Measurements from ENCODE around the gene FHL2.
"Not testable (repeated sequence)": the region's sequence is repeated elsewhere in the genome, so short reads cannot be mapped to it uniquely, and the experiment has no call there.

FHL2 gene, protein sequence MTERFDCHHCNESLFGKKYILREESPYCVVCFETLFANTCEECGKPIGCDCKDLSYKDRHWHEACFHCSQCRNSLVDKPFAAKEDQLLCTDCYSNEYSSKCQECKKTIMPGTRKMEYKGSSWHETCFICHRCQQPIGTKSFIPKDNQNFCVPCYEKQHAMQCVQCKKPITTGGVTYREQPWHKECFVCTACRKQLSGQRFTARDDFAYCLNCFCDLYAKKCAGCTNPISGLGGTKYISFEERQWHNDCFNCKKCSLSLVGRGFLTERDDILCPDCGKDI

DNA sequence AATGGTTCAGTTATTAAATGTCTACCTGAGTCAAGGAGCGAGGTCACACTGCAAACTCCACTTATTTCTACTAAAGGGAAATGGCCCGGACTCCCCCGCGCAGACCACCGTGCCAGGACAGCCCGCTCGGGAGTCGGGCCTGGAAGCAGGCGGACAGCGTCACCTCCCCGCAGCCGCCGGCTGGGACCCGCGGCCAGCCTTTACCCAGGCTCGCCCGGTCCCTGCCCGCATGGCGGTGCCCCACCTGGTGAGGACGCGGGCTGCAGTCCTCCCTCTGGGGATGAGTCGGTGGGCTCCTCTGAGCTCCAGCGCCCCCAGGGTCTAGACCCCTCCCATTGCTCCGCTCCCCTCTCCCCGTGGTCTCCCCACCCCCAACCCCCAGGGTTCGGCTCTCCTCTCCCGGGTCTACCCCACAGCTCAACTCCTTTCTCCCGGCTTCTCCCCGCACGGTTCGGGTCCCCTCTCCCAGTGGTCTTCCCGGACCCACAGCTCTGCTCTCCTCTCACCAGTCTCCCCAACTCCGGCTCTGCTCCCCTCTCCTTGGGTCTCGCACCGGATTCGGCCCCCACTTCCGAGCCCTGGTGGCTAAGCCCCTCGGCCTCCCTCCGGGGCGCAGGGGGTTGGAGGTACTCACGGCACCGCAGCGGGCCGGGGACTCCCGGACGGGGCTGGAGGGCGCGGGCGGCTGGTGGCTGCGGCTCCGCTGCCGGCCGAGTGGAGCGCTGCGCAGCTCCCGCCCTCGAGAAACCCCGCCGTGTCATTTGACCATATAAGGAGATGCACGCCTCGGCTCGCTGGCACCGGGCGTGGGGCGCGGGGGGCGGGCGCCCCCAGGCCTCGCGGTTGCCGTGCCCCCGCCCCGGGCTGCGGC lies at the start of gene FHL2:
Gene FHL2, minus strand, starts transcription at position 716 of the 871 bp plus-strand sequence. CDS start 12,535 bp downstream, outside the sequence.
- peak; percentile 71 for DNase-seq (ENCODE audit: low spot score)

DNA sequence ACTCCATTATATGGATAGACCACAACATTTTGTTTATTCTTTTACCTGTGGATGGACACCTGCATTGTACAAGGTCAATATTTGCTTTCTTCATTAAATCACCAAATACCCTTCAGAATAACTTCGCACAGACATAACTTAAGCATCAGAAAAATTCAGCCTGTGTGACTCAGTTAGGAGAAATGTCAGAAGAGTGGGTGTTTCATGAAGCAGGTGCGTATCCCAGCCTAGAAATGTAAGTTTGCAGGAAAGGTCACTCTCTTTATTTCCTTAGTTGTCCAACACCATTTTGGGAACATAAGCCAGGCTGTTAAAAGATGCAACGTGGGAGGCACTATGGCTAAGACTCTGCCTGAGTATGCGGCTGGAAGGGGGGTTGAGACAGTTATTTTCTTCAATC lies 48.6 kb upstream of the FHL2 start:
- no peak for DNase-seq (ENCODE audit: low spot score)

DNA sequence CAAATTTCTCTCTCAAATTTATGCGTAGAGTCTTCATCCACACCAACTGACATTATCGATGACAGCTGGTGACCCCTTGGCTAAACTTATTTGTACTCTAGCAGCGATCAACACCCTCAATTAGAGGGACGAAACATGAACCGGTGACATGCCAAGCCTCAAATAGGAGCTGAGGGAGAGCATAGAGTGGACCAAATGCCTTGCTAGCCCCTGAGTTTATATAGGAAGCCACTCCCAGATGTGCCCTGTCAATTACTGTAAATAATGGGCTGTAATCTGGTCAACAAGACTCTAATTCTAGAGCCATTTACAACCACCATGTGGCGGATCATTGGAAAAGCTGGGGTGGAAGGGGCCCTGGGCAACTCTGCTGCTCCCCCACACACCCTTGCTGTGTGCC lies 47.6 kb upstream of the FHL2 start:
- no peak for DNase-seq (ENCODE audit: low spot score)

DNA sequence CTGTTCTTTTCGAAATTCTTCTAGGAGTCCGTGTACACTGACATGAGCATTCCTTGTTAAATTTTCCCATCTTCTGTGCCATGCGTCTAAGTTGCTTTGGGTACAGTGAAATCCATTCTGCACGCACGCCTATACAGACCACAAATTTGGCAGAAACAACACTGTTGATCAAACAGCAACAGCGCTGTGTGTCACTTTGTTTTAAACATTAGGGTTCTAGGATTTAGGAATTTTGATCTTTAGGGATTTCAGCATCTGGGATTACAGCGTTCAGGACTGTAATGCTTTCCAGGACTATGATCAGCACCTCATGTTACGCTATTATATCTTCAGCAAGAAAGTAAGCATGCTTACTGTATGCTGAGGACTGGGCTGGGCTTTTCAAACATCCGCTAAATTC lies 47.1 kb upstream of the FHL2 start:
- DNase-seq (ENCODE audit: low spot score): no peak

DNA sequence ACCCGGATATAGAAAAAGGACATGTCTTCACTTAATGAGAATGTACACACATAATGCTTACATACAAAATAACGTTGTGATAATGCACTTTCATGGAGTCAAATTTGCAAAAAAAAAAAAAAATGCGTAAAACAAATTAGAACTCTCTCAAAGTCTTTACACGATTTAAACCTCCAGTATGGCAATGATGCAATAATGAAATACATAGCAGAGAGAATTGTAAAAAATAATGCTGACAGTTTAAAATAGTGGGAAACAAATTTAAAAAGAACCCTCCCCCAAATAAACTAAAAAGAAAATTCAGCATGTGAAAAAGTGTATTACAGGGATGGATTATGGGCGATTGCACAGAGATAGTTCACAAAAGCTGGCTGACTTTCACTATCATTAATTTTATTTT lies 46.6 kb upstream of the FHL2 start:
- DNase-seq (ENCODE audit: low spot score): no peak

DNA sequence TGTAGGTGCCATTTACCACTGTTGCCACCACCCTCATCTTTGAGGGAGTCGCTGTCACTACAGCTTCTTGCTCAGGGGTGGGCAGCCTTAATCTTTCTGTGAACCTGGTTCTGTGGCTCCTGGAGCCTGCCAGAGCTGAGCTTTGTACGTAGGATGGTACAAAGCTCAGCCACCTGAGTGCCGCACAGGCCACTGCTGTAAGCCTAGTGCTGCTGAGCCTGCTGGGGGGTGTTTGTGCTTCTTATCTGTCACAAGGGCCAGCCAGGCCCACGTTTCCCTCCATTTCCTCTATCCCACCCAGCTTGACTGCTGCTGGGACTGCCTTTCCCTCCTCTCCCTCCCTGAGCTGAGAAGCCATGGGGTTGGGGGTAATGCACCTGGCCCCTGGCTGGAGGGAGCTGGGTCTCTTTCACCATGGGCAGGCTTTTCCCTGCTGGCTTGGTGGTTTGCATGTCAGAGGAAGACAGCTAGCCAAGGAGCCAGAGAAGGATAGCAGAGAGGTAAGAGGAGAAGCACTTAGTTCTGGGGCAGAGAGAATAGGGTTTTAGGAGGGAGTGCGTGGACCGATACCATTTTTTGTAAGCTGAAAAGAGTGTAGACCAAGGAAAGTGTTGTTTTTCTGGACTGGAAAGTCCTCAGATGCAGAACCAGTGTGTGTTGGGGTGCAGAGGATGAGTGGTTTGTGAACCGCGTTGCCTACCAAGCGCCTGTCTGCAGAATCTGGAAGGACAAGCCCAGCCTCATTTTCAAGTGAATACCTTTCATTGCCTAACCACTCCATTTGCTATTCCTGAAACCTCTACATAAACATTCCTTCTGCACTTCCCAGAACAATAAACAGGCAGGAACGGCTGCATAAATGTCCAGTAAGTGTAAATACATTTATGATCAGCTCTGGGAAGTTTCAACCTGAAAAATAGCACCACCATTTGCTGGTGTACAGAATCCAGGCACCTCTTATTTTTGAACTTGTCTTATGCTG lies 45.1 kb upstream of the FHL2 start:
- no peak for DNase-seq (ENCODE audit: low spot score)

DNA sequence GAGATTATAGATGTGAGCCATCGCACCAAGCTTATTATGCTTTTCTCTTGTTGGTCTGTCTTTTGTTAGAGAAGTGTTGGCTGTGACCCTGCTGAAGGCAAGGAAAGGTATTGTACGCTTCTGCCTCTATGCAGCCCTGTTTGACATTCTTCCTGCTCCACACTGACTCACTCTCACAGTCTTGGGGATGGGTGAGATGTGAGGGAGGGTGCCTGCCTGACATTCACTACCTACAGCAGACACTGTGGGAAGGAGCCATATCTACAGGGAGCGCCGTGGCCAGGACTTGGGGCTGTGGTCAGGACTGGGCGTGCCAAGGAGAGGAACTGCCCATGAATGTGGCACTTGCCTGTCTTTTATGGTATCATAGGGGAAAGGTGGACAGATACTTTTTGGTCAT lies 43.9 kb upstream of the FHL2 start:
- DNase-seq (ENCODE audit: low spot score): no peak

DNA sequence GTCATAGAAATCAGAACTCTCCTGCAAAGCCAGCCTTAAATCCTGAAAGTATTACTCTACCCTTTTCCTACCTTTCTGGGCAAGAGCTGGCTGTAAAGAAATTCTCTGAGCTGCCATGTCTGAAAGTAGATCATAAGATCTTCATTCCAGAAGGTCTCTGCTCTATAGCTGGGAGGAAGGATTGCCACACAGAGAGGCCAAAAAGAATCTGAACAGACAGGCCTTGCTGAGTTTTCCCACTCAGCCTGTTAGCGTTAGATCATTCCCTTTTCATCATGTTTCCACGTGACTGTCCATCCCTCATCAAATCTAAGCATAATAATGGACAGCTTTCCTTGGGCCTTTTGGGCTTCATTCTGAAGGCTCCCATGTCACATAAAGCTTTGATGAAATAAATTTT lies 43.2 kb upstream of the FHL2 start:
- no peak for DNase-seq (ENCODE audit: low spot score)

DNA sequence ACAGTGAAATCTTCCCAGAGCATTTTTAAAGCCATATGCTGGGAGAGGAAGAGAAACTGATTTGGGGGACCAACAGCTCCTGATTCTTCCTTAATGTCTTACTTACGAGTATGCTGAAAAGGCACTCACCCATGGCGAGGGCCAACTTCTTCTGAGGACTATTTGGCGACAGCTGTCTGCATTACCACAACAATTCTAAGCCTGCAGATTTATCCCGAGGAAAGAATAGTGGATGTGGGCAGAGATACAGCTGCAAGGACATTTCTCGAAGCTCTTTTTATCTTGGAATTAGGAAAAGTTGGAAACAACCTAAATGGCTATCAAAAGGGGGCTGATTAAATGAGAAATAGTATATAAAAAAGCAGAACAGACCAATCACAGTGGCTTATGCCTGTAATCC lies 40.3 kb upstream of the FHL2 start:
- no peak for DNase-seq (ENCODE audit: low spot score)

DNA sequence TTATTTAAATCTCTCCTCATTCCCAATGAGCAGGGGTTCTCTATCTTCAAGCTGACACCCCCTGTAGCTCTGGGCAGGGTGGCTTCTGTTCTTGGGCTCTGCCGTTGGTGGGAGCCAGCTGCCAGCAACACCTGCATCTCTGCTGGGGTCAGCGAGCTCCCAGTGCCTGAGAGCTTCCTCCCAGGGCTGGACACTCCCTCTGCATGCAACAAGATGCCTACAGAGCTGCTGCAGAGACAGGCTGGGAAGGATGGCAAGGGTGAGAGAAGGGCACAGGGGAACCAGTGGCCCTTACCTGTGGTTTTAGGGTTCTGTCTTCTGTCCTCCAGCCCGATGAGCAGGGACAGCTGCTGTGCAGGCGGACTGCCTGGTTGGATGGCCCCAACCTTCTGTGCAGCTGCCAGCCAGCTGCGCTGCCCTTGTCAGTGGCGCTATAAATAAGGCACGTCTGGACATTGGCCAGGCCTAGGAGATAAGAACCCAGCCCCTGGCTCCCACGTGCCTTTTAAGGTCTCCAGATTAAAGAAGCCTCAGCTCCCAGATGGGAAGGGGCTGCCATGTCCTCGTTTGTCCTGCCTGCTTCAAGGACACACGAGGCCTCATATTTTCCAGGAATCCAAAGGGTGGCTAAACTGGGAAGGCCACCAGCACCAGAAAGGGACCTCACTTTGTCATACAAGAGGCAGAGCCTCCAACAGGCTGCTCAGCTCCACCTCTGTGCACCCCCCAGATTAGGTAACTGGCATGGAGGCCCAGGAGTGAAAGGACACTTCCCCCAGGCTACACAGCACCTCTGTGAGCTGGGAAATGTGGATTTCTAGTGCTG lies 39.5 kb upstream of the FHL2 start:
- DNase-seq (ENCODE audit: low spot score): no peak

DNA sequence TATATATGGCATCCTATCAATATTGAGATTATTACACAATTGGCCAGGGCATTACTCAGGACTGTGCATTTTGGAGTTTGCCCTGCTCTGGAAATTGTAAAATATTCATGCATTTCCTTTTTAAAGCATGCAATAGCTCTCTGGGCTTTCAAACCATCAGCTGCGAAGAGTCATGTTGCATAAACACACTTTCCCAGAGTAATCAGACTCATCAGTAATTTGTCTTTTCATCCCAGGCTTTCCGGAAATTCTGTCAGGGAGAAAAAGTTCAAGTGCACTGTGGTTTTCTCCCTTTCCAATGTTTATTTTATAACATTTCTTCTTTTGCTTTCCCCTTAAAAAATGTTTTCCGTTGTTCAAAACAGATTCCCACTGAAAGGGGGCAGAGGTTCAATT lies 38.9 kb upstream of the FHL2 start:
- DNase-seq (ENCODE audit: low spot score): no peak

DNA sequence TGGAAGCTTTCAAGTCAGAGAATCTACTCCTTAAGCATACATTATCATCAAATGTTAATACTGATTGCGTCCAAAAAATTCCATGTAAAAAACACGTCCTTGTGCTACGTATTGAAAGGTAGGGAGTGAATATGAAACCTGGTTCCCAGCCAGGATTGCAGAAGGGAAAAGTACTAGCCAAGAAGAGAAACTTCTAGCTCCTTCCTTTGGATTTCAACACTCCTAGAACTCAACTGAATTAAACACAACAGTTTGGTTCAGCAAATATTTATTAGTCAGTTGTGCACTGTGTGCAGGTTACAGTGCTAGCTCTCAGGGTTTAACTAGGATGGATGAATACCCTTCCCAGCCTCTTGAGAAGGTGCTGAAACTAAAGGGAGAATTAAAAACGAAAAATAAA lies 33.9 kb upstream of the FHL2 start:
- DNase-seq (ENCODE audit: low spot score): no peak

DNA sequence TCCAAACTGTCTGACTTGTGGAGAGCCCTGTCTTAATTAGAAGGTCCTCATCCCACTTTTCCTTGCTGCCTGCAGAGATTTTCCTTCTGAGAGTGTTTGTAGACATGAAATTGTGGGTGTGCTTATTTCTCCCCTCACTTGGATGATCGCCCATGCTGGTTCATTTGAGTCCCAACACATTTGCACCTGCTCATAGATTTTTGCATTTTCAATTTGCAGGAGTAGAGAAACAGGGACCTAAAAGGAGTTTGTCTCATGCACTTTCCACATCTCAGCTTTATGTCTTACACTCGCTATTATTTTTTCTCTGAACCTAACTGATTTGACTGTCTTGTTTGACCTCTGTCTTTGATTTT lies 33.2 kb upstream of the FHL2 start:
- no peak for DNase-seq (ENCODE audit: low spot score)

DNA sequence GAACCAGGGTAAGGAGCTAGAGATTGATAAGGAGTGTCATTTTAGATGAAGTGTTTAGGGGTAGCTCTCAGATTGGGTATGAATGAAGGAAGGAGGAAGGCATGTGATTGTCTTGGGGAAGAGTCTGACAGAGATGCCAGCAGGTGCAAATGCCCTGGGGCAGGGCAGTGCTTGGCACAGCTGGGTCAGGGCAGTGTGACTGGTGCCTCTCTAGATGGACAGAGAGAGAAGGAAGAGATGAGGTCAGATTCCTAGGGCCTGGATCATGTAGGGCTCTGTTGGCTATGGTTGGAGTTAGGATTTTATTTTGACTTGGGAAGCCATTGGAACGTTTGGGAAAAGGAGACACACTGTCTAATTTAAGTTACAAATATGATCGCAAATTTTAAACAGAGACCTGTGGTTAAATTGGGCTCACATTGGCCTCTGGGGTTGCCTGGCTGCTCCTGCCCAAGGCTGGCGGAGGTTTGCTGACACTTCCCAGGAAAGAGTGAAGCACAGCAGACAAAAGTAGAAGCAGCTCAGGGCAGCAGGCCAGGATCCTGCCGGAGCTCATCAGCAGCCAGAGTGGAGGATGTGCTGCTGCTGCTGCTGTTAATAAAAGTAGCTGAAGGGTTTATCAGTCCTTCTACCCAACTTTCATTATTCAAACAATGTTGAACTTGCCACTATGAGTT lies 32.7 kb upstream of the FHL2 start:
- DNase-seq (ENCODE audit: low spot score): no peak

DNA sequence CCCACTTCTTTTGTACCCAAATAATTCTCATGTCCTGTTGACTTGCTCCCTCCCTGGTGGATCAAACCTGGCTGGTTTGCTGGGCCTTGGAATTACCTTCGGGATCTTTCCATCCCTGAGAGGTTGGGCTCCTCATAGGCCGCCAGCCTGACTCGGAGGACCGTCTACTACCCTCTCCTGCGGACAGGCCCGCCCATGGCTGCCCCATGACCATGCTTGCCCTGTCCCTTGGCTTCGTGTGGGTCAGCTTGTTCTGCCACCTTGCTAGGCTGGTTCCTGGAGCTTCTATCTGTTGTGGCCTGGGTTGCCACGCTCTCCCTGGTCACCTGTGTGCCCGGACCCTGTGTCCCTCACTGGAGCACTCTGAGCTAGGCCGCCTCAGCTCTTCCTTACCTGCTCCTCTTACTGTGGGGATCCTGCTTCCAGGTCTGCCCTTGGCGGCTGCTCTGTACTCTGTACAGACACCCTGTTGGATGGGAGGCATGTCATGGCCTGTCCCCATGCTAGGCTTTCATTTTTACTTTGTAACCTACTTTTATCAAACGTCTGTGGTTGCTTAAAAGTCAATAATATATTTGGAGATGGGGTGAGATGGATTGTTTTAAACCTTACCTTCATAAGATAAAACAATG lies 29.7 kb upstream of the FHL2 start:
- DNase-seq (ENCODE audit: low spot score): no peak

DNA sequence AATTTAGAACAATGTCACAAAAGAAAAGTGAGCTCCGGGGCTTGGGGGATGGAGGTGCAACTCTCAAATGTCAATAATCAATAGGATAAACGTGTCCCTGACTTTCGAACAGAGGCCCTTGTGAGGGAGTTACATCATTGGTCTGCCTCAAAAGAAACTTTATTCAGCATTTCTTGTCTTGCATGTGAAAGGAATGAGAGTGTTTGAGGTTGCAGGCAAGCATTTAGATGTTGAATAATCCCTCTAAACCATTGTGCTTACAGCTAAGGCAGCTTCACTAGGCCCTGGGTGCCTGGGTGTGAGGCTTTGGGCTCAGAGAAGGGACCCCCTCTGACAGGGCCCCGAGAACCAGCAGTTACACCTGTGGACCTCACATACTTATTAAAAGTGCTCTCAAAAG lies 28.6 kb upstream of the FHL2 start:
- no peak for DNase-seq (ENCODE audit: low spot score)

DNA sequence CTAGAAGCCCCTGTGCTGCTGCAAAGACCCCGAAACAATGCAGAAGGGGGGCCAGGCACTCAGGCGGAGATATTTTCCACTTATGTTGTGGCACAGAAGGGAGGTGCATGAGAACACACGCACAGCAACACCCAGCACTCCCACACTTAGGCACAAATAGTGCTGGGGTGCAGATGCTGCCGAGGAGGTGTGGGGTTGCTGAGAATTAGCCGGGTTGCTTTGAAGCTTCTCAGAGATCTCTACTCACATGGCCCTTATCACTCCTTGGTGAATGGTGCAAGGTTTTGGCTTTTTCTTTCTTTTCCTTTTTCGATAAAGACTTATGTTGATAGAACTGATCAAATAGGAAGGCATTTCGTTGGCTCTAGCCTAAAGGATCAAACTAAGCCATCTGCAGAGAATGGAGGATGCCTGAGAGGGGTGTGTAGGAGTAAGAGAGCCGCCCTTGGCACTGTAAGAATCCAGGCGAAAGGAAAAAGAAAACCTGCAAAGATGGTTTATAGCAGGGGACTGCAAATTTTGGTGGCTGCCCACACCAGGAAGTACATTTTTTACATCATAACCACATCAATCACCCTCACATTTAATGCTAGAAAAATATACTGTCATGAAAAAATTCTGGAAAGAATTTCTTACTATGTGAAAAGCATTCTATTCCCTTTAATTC lies 27.9 kb upstream of the FHL2 start:
- DNase-seq (ENCODE audit: low spot score): no peak

DNA sequence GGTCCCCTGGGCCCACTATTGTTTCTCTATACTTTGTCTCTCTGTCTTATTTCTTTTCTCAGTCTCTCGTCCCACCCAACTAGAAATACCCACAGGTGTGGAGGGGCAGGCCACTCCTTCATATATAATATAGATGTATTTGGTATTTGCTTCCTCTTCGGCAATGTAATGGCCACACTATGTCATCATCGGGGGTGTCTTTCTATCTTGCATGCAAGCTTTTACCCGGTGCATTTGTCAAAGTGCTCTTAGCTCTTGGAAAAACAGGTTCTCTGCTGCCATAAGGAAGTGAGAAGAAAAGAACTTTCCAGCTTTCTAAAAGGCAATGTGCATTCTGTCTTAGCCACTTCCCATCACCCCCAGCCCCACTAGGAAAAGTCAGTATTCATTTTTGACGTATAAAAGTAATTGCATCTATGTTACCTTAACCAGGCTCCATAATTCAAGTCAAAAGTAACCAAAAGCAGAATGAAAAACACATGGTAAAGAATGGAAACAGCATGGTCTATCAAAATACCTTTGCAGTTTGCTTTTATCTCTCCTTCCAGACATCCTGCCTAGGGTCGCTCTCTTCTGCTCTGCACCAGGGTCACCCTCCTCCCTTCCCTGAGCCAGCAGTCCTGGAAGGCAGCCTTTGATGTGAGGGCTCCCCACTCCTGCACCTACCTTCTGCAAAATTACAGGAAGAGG lies 27.2 kb upstream of the FHL2 start:
- DNase-seq (ENCODE audit: low spot score): no peak

DNA sequence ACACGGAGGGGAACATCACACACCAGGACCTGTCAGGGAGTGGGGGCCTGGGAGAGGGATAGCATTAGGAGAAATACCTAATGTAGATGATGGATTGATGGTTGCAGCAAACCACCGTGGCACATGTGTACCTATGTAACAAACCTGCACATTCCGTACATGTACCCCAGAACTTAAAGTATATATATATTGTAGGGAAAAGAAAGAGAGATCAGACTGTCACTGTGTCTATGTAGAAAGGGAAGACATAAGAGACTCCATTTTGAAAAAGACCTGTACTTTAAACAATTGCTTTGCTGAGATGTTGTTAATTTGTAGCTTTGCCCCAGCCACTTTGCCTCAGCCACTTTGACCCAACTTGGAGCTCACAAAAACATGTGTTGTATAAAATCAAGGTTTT lies 26.0 kb upstream of the FHL2 start:
- not testable (repeated sequence) for DNase-seq (ENCODE audit: low spot score)

Data from hematopoietic multipotent progenitor cell treated with erythropoietin and hydrocortisone succinate and interleukin-3 and kit ligand, for 17 days (in vitro differentiated cells).